HL-60 (cell line): ENCODE results near the gene CLIC6.
A peak's percentile ranks its signal among the peaks of the same experiment; 100 is the strongest.

ENCODE experiments used
- DNase-seq, 2 experiments: peaks; one replicate each; pipeline ENCODE4 v3.0.0-alpha.2; 2010 to 2020; ENCODE audit warnings: low read depth in 1 of 2, low spot score in 1 of 2
- H3K27ac ChIP-seq: fragments of 250-450 bp; sonication (Bioruptor Pico); replicated peaks from 2 replicates; pipeline ENCODE4 v1.5.1; 2020; ENCODE audit warnings: mild to moderate bottlenecking, moderate library complexity
- H3K27me3 ChIP-seq: fragments of 250-450 bp; sonication (Bioruptor Pico); 2 replicates; pipeline ENCODE4 v1.5.1; 2021; ENCODE audit warnings: mild to moderate bottlenecking, moderate library complexity; ENCODE audit not compliant: insufficient read depth, poor library complexity, severe bottlenecking
- H3K4me3 ChIP-seq: replicated peaks from 2 replicates; pipeline ENCODE4 v1.5.1; 2011; ENCODE audit warnings: mild to moderate bottlenecking, control low read depth, low read length; ENCODE audit not compliant: insufficient read depth
- CTCF ChIP-seq: IDR thresholded peaks from one replicate; pipeline ENCODE4 v1.5.1; 2011; ENCODE audit warnings: low read length, control low read depth, inconsistent platforms; ENCODE audit not compliant: insufficient read depth
- GABPA ChIP-seq: IDR thresholded peaks from 2 replicates; pipeline ENCODE4 v1.6.1; 2012; ENCODE audit warnings: low read depth
- POLR2AphosphoS5 ChIP-seq: IDR thresholded peaks from 2 replicates; pipeline ENCODE4 v1.6.1; 2012; ENCODE audit warnings: low read depth
- REST ChIP-seq: IDR thresholded peaks from 2 replicates; pipeline ENCODE4 v1.6.1; 2012; ENCODE audit warnings: low read depth; ENCODE audit not compliant: insufficient replicate concordance
- SPI1 ChIP-seq: IDR thresholded peaks from 2 replicates; pipeline ENCODE4 v1.6.1; 2012; ENCODE audit warnings: low read depth, mild to moderate bottlenecking, borderline replicate concordance

CLIC6 gene

DNA sequence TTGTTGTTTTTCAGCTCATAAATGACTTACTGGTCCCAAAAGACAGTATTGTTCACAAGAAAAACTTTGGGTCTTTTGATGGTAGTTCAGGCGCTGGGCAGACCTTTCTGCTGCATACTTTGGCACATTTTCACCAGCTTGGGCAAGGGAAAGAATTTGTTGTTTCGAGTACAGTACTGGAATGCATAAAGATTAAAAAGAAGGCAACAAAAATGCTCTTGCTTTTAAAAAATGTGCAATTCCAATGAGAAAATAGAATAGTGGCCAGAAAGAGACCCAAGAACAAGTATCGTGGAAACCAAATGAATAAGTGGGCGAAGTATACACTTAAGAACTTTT lies 56.0 kb downstream of the CLIC6 start:
- no peak for DNase-seq
- no peak overlapping the region for H3K4me3 ChIP-seq
- TF ChIP-seq POLR2AphosphoS5 (no peak), REST (no peak), SPI1 (no peak), CTCF (no peak), GABPA (no peak)
- no peak overlapping the region for H3K27ac ChIP-seq
- peaks cover 2% of the 10 kb centered on the region for H3K27me3 ChIP-seq

DNA sequence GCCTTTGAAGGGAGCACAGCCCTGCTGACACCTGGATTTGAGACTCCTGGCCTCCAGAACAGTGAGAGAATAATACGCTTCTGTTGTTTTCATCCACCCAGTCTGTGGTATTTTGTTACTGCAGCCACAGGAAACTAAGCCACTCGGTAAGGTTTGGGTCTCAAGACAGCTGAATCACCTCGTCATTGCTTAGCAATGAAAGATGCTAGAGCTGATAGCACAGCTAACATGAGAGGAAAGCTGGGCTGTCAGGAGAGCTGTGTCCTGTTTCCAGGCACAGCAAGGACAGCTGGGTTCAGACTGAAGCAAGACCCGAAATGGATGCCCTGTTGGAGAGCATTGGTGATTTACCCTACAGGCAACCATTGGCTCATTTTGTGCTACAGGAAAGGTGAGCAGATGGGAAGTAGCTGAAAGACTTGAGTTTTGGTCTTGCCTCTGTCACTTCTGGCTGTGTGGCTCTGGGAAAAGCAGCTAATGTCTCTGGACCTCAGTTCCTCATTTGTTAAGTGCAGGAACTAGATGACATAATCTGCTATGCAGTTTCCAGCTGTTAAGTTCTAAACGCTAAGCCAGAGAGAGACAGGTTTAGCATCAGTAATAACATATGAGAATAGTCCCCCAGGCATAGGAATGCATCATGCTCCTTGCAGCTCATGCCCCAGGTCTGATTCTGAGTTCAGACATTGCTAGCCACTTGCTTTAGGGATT lies 58.0 kb downstream of the CLIC6 start:
- Histone ChIP-seq H3K27ac (no peak overlapping the region), H3K27me3 (no peaks in the 10 kb centered on the region), H3K4me3 (no peak overlapping the region)
- DNase-seq = no peak
- no peak for TF ChIP-seq CTCF
- peak; percentile 53; the same call in 1 of the 2 replicates for TF ChIP-seq SPI1
- TF ChIP-seq GABPA = no peak
- TF ChIP-seq POLR2AphosphoS5 = no peak

GRCh38 chr21:34728479-34728878 lies 59.7 kb downstream of the CLIC6 start:
- Histone ChIP-seq H3K27me3 (no peaks in the 10 kb centered on the region), H3K4me3 (no peak overlapping the region), H3K27ac (no peak overlapping the region)
- DNase-seq = no peak
- TF ChIP-seq POLR2AphosphoS5 = no peak
- TF ChIP-seq CTCF = no peak
- TF ChIP-seq REST = no peak
- TF ChIP-seq GABPA = no peak
- no peak for TF ChIP-seq SPI1

- Histone ChIP-seq H3K4me3 (no peak overlapping the region), H3K27ac (no peak overlapping the region), H3K27me3 (no peaks in the 10 kb centered on the region)
- no peak for DNase-seq
- TF ChIP-seq POLR2AphosphoS5 (no peak), SPI1 (no peak), REST (no peak), GABPA (no peak), CTCF (no peak)
Observed at GRCh38 chr21:34730194-34730593, 61.4 kb downstream of the CLIC6 start.
